NCI-H345 (cell line): ENCODE measurements around the gene ZNF324.
"Not testable (repeated sequence)": the region's sequence is repeated elsewhere in the genome, so short reads cannot be mapped to it uniquely, and the experiment has no call there.

Experiments
- DNase-seq: peaks from one replicate; lab custom pipeline; 2025; lab: John Stamatoyannopoulos, UW

Gene ZNF324

GRCh38 chr19:58471736-58472135 lies 4.9 kb downstream of the ZNF324 start:
- DNase-seq = no peak

DNA sequence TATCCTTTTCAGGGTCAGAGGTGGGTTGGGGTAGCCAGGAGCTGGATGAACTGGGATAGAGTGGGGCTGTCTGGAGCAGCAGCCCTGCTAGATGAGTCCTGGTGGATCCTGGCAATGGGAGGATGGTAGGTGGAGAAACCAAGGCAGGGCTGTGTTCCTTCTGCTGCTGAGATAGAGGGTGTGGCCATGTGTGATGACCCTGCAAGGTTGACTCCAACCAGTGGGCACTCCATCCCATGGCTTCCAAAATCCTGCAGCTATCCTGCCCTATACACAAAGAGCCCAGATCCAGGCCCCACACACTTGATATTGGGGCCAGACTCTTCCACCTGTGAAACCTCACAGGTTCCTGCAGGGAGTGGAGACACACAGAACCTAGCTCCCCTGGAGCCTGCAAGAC lies 6.9 kb downstream of the ZNF324 start:
- DNase-seq = no peak

- no peak for DNase-seq
These were observed 7.6 kb downstream of the ZNF324 start for GRCh38 chr19:58474291-58474996.

- DNase-seq = no peak
These were observed 8.3 kb downstream of the ZNF324 start for GRCh38 chr19:58474997-58475713.

DNA sequence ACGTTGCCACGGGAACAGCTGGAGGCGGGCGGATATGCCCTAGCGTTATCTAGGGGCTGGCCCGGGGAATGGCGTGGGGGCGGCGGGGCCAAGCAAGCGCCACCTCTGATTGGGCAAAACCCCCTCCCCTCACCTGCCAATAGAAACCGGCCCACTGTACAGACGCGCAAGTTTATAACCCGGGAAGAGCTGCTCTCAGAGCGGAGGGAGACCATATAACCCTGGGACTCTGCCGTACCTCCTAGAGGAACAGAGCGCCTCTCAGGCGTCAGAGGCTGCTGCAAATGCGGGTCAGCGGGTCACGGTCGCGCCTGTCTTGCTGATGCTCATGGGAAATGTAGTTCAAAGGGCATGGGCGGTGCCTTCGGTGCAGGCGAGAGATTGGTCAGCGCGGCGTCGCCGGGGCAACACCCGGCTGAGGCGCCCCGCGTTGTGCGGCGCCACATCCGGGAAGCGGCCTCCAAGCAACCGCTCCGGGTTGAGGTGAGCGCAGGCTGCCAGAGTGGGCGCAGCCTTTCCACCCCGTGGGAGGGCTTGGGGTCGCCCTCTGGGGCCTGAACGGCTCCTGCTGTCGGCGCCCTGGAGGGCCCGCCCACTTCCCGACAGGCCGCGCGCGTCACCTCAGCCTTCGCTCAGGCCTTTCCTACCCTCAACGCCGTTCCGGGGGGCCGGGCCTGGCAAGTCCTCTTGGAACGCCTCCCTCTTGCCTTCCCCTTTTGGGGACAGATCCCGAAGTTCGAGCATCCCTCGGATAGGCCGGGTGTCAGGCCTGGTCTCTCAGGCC lies 9.0 kb downstream of the ZNF324 start, which contains the start of gene ZNF446:
TSS of gene ZNF446 (plus strand) at position 639 of the 784 bp plus-strand sequence. CDS start 867 bp downstream, outside the sequence.
- DNase-seq = peak; percentile 89

GRCh38 chr19:58476498-58477015 lies 9.7 kb downstream of the ZNF324 start:
- DNase-seq = no peak

DNA sequence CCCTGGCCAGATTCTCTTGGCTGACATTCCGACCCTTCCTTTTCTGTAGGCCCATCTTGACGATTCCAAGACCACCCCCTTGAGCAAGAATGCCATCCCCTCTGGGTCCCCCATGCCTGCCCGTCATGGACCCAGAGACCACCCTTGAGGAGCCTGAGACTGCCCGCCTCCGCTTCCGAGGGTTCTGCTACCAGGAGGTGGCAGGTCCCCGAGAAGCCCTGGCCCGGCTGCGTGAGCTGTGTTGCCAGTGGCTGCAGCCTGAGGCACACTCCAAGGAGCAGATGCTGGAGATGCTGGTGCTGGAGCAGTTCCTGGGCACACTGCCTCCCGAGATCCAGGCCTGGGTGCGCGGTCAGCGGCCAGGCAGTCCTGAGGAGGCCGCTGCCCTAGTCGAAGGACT lies 10.2 kb downstream of the ZNF324 start:
- DNase-seq = no peak

- no peak for DNase-seq
These were observed 11.0 kb downstream of the ZNF324 start for GRCh38 chr19:58477871-58478270.

GRCh38 chr19:58479303-58479702 lies 12.4 kb downstream of the ZNF324 start:
- no peak for DNase-seq

- DNase-seq = no peak
These were observed 13.0 kb downstream of the ZNF324 start for GRCh38 chr19:58479736-58480480.

DNA sequence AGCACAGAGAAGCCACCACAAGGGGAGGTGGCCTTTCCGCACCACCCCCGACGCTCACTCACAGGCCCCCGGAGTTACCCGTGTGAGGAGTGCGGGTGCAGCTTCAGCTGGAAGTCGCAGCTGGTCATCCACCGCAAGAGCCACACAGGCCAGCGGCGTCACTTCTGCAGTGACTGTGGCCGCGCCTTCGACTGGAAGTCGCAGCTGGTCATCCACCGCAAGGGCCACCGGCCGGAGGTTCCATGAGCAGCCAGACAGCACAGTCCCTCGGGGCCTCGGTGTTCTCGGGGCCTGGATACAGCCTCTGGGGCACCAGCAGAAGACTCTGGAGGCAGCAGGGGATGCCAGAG lies 13.6 kb downstream of the ZNF324 start:
- no peak for DNase-seq

GRCh38 chr19:58480831-58481230 lies 14.0 kb downstream of the ZNF324 start:
- no peak for DNase-seq

GRCh38 chr19:58482372-58482771 lies 15.5 kb downstream of the ZNF324 start:
- no peak for DNase-seq

- no peak for DNase-seq
These were observed 16.9 kb downstream of the ZNF324 start for GRCh38 chr19:58483776-58484175.

- DNase-seq = not testable (repeated sequence)
These were observed 17.5 kb downstream of the ZNF324 start for GRCh38 chr19:58484349-58484748.

DNA sequence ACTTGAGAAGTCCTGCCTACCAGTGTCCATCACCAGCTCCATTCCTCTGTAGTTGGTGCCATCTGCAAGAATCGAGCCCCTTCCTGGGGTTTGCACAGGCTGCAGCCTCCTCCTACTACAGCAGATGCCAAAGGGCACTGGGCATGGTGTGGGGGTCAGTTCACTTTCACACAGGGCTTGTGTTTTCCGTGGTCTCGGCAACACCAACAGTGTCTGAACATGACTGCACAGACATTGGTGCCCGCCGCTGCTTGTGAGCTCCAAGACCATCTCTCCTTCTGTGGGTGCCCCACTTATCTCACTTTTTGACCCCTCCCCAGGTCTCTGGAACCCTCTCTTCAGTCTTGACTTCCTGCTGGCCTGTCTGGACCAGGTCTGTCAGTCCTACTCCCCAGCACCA lies 24.5 kb downstream of the ZNF324 start:
- DNase-seq = no peak

- DNase-seq = no peak
These were observed 25.4 kb downstream of the ZNF324 start for GRCh38 chr19:58492265-58492664.

DNA sequence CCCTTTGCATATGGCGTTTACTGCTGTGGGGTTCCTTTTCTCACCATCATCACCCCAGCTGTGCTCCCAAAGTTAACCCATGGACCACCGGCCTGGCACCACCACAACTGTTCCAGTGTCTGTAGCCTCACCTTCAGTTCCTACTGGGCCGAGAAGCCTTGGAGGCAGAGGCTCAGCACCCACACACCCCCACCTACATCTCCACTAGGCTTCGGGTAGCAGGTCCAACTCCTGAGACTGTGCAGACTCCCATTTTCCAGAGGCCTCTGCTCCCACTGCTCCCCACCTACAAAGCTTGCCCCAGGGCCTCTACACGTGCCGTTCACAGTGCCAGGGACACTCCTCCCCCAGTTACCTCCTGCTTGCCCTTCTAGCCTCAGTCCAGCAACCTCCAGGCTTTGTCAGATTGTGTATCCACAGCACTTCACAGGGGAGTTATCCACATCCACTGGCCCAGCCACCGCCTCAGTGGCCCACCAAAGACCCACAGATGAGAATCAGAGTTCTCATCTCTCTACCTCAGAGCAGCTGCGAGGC lies 30.8 kb downstream of the ZNF324 start:
- no peak for DNase-seq

DNA sequence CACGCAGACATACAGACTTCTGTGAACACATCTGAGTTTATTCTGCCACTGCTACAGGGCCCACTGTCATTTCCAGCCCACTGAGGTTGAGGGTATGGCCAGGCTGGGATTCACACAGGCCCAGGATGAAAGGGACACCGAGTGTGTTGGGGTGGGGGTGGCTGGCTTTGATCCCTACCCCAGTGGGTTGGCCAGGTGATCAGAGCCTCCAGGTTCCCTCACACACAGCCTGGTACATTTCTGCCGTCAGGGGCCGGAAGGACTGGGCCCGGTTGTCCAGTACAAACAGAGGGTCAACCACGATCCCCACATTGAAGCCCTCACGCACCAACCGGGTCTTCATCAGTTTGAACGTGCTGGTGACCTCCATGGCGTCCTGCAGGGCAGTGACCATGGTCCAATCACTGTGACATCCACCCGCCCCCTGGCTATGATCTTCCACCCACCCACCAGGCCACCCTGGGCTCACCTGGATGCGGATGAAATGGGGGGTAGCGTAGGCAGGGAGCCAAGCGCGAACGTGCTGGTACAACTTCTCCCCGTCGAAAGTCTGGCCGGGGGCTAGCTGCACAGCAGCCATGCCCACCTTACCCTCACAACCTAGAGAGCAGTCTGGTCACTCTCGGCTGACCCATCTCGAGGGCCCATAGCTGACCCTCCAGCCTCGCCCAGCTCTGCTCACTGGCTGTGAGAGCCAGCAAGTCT lies 31.6 kb downstream of the ZNF324 start:
- DNase-seq = no peak

DNA sequence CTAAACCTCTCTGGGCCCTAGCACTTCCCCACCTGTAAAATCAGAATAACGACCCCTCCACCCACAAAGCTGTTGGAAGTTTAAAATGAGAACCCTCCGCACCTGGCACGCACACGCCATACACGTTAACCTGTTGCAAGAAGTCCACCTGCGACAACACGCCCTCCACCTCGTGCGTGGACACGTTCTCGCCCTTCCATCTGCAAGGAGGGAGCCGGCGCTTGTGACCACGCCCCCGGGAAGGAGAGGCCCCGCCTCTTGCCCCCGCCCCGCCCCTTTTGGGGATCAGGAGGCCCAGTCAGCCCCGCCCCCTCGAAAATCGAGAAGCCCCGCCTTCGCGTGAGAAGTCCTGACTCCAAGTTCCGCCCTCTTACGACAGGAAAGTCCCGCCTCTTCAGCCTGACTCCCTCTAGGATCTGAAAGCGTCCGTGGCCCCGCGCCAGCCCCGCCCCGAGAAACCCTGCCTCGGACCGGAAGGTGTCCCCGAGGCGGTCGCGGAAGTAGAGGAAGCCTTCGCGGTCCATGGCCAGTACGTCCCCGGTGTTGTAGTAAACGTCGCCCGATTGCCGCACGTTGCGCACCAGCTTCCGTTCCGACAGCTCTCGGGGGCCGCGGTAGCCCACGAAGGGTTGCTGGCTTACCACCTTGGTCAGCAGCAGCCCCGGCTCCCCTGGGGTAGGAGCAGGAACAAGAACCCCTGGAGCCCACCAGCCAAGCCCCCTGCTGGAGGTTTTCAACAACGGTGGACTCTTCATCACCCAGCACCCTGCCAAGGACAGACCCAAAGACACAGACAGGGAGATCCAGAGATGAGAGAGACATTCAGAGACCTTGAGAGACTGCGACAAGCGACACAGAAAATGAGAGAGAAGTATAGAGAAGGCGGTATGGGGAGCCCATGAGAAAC lies 32.4 kb downstream of the ZNF324 start:
- peak; percentile 98 for DNase-seq
